Heart left ventricle (tissue), 16 donors: ENCODE measurements around the gene UVRAG. TPM values are rescaled to one million over a fixed set of nuclear protein-coding genes. Genes with fewer than 3 reads are reported as not detected.

Experiments used
- ATAC-seq, 4 donors: fragments of 200-7000 bp; cut with Tn5 transposase; one replicate each; pipeline ENCODE4 v1.9.1; 2020 to 2022; ENCODE audit warnings: moderate library complexity in 4 of 4, mild to moderate bottlenecking in 3 of 4, moderate number of reproducible peaks in 1 of 4
- DNase-seq, 5 donors: peaks; one replicate each; pipeline ENCODE4 v3.0.0-alpha.2; 2020
- H3K27ac ChIP-seq, 12 donors: fragments of 200-600 bp; sonication (generic) in 4 of 12; one replicate each; pipeline versions ENCODE4 v1.5.0 to v1.8.0; 2016 to 2022; ENCODE audit warnings: mild to moderate bottlenecking in 2 of 12
- H3K27me3 ChIP-seq, 9 donors: fragments of 200-600 bp; sonication (generic) in 2 of 9; one replicate each; pipeline versions ENCODE4 v1.5.1 to v1.8.0; 2016 to 2022; ENCODE audit warnings: mild to moderate bottlenecking in 3 of 9
- H3K36me3 ChIP-seq, 9 donors: fragments of 200-600 bp; sonication (generic) in 2 of 9; one replicate each; pipeline versions ENCODE4 v1.5.0 to v1.8.0; 2018 to 2022; ENCODE audit warnings: mild to moderate bottlenecking in 2 of 9
- H3K4me1 ChIP-seq, 12 donors: fragments of 200-600 bp; sonication (generic) in 4 of 12; one replicate each; pipeline versions ENCODE4 v1.5.0 to v1.8.0; 2016 to 2022; ENCODE audit warnings: mild to moderate bottlenecking in 3 of 12
- H3K4me3 ChIP-seq, 12 donors: fragments of 200-600 bp; sonication (generic) in 4 of 12; one replicate each; pipeline versions ENCODE4 v1.5.0 to v1.8.0; 2017 to 2022; ENCODE audit warnings: mild to moderate bottlenecking in 9 of 12, moderate library complexity in 4 of 12
- H3K9me3 ChIP-seq, 12 donors: fragments of 200-600 bp; sonication (generic) in 4 of 12; one replicate each; pipeline versions ENCODE4 v1.5.0 to v1.8.0; 2016 to 2022; ENCODE audit warnings: mild to moderate bottlenecking in 1 of 12
- CTCF ChIP-seq, 12 donors: fragments of 200-600 bp; sonication (generic) in 4 of 12; IDR thresholded peaks; one replicate each; pipeline versions ENCODE4 v1.5.0 to v1.8.0; 2018 to 2022; ENCODE audit warnings: antibody characterized with exemption in 12 of 12, mild to moderate bottlenecking in 5 of 12
- POLR2A ChIP-seq, 2 donors: fragments of 450-650 bp; IDR thresholded peaks; one replicate each; pipeline ENCODE4 v1.6.1; 2017; ENCODE audit warnings: antibody characterized with exemption in 2 of 2, mild to moderate bottlenecking in 2 of 2, moderate library complexity in 2 of 2
- WGBS, 4 donors: extraction: QIAGEN DNeasy Blood & Tissue Kit in 2 of 4; methylation state at CpG; one replicate each; pipeline versions ENCODE4 v1.1.5 to v1.1.7; 2013 to 2018; 5-methylcytosine and 5-hydroxymethylcytosine counted together
- intact Hi-C, 10 donors: fragments of 100-400 bp; cut with DNase I; formaldehyde crosslinking; loops; one replicate each; pipeline versions ENCODE4 v1.11.1 to v1.14.2; 2022
- polyA plus RNA-seq, 2 donors: library from polyadenylated mRNA; stranded (reverse); fragments of 200-250 nt; gene quantifications; one replicate each; pipeline ENCODE4 v1.2.3, GENCODE V29; 2013
- total RNA-seq, 9 donors: library from RNA; depleted of rRNA in 2 of 9; stranded (reverse); fragments of >200 nt in 2 of 9; fragmentation: NEBNext Ultra II Directional in 3 of 9; extraction: Animal tissue kit (Norgen Biotek cat#: 25700) in 3 of 9; gene quantifications; one replicate each; pipeline versions ENCODE4 v1.1.0 to v1.2.4, GENCODE V29; 2016 to 2023
- donor health status: ischemic (EF 13 %, LVEDD 7.1; RV severe dilation, severe dysfunction).
- donor health status: healthy with polysubstance abuse.
- donor health status: DM: no; HTN: yes; CAD: no.
- donor health status: DM: no; HTN: no; CAD: no.
- donor health status: ischemic (EF 25% LVEDD 6.9; RV normal size, moderate dysfunction).
- donor health status: ischemic (EF 25% LVEDD 5.7; RV mildly dilated, moderate dysfunction).
- donor health status: healthy.
- donor health status: DM: yes; HTN: yes; CAD: no.
- donor health status: ischemic (EF 35%, LVEDD 5.7; RV mildly dilated, moderate dysfunction).
- donor health status: nonischemic (EF 11% LVEDD 7.7; RV severe dilation, severe dysfunction).
- donor health status: DM: yes; HTN: yes; CAD: no.
- donor health status: PGD.
- donor health status: ischemic (EF 29% LVEDD 5.4; RV normal size, mild dysfunction).
- donor health status: nonischemic (EF 23%, LVEDD 6.1; RV moderate dilation, normal function).

The UVRAG gene
- total and polyA plus RNA-seq, 11 donors: 4.5 to 22.6 (median 15.0) TPM

- no peaks in the 10 kb centered on the region for H3K27me3 ChIP-seq
These were observed 125.9 kb downstream of the UVRAG start for GRCh38 chr11:75940911-75941310.

GRCh38 chr11:75944515-75944914 lies 129.5 kb downstream of the UVRAG start:
- TF ChIP-seq POLR2A (IDR thresholded peaks at IDR 0.05) (no peak), CTCF (IDR thresholded peaks at IDR 0.05) (no peak)
- no peak overlapping the region for H3K4me3 ChIP-seq
- 96 to 98% (median 97%) methylated on average over 3 of the region's 3 CpGs for WGBS, 4 donors
- H3K27me3 ChIP-seq: no peaks in the 10 kb centered on the region
- no peaks in the 10 kb centered on the region for H3K36me3 ChIP-seq
- ATAC-seq: no peak
- H3K4me1 ChIP-seq: peaks cover 4 to 55% (median 19%) of the 10 kb centered on the region in 12 donors
- no peak for DNase-seq
- intact Hi-C loops: no loop called here
- no peak overlapping the region for H3K27ac ChIP-seq
- H3K9me3 ChIP-seq: no peaks in the 10 kb centered on the region

More at GRCh38 chr11:75940911-75941310, 125.9 kb downstream of the UVRAG start:
- DNase-seq: no peak
- Histone ChIP-seq H3K4me3 (no peak overlapping the region), H3K9me3 (no peaks in the 10 kb centered on the region), H3K36me3 (no peaks in the 10 kb centered on the region), H3K27ac (no peak overlapping the region), H3K4me1 (peaks cover 0 to 52% (median 14%) of the 10 kb centered on the region in 12 donors)
- intact Hi-C loops: no loop called here
- no peak for TF ChIP-seq POLR2A (IDR thresholded peaks at IDR 0.05)
- TF ChIP-seq CTCF (IDR thresholded peaks at IDR 0.05): no peak
- no peak for ATAC-seq

DNA sequence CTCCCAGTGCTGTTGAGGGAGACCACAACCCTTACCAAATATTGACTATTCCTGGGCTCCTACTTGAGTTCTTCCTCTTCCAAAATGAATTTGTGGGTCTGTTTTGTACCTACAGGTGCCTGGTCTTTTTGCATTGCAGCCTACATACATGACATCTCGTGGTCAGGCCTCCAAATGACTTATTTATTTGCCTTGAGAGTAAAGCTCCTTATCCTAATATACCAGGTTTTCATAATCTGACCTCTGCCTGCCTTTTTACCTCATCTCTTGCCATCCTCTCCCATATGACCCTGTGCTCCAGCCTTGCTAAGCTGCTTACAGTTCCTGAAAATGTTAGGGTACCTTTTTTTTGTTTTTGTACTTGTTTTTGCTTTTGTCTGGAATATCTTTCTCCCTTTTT lies 130.4 kb downstream of the UVRAG start:
- H3K36me3 ChIP-seq: no peaks in the 10 kb centered on the region
- intact Hi-C loops: no loop called here
- H3K9me3 ChIP-seq: no peaks in the 10 kb centered on the region
- H3K27ac ChIP-seq: no peak overlapping the region
- TF ChIP-seq POLR2A (IDR thresholded peaks at IDR 0.05) (no peak), CTCF (IDR thresholded peaks at IDR 0.05) (no peak)
- no peak overlapping the region for H3K4me3 ChIP-seq
- DNase-seq: no peak
- ATAC-seq: no peak
- H3K4me1 ChIP-seq: peaks cover 4 to 47% (median 19%) of the 10 kb centered on the region in 12 donors
- H3K27me3 ChIP-seq: no peaks in the 10 kb centered on the region
- 88 to 100% (median 90%) methylated on average over 1 of the region's 1 CpG for WGBS, 4 donors

DNA sequence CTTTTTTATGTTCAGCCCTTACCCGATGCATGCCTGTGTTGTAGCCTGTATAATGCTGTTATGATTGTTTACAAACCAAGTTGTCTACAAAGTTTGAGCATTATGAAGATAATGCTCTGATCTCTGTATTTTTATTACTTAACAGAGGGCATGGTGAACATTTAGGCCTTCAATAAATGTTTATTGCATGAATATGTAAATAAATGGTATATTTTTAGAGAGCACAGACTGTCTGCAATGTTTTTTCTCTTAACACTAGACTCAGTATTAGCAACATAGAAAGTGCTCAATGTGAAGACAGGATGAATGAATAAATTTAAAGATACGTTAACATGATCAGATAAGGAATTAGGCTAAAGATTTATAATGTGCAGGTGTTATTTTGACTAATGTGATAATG lies 130.9 kb downstream of the UVRAG start:
- H3K9me3 ChIP-seq: no peaks in the 10 kb centered on the region
- TF ChIP-seq POLR2A (IDR thresholded peaks at IDR 0.05) (no peak), CTCF (IDR thresholded peaks at IDR 0.05) (no peak)
- H3K4me3 ChIP-seq: no peak overlapping the region
- 56 to 69% (median 65%) methylated on average over 2 of the region's 2 CpGs for WGBS, 4 donors
- H3K27ac ChIP-seq: peak overlapping the region in 4 of 12 donors; percentile 32 to 66 (median 48)
- DNase-seq: no peak
- H3K36me3 ChIP-seq: no peaks in the 10 kb centered on the region
- peaks cover 4 to 42% (median 19%) of the 10 kb centered on the region in 12 donors for H3K4me1 ChIP-seq
- ATAC-seq: no peak
- no peaks in the 10 kb centered on the region for H3K27me3 ChIP-seq
- intact Hi-C loops: no loop called here
